GM06990 (cell line): Measurements from ENCODE around the gene NPIPB8.
"Not testable (repeated sequence)": the region's sequence is repeated elsewhere in the genome, so short reads cannot be mapped to it uniquely, and the experiment has no call there.

Experiments
- DNase-seq: peaks from one replicate; pipeline ENCODE4 v3.0.0-alpha.2; 2011; ENCODE audit not compliant: insufficient read length; ENCODE audit errors: extremely low read depth
- H3K27me3 ChIP-seq: replicated peaks from 2 replicates; pipeline ENCODE4 v1.6.0; 2011; ENCODE audit warnings: low read length; ENCODE audit not compliant: control insufficient read depth, insufficient read depth
- H3K36me3 ChIP-seq: 2 replicates; pipeline ENCODE4 v1.5.1; 2011; ENCODE audit warnings: low read length; ENCODE audit not compliant: control insufficient read depth, insufficient read depth
- H3K4me3 ChIP-seq: replicated peaks from 2 replicates; pipeline ENCODE4 v1.5.1; 2011; ENCODE audit warnings: low read depth, mild to moderate bottlenecking, control low read depth, low read length
- CTCF ChIP-seq: IDR thresholded peaks from 2 replicates; pipeline ENCODE4 v1.5.1; 2011; ENCODE audit warnings: low read length, control low read depth, mild to moderate bottlenecking, inconsistent platforms; ENCODE audit not compliant: insufficient read depth, poor library complexity, severe bottlenecking

Gene NPIPB8

GRCh38 chr16:28616636-28617035 lies 21.2 kb upstream of the NPIPB8 start:
- DNase-seq = no peak
- Histone ChIP-seq H3K4me3 (no peak overlapping the region), H3K27me3 (no peaks in the 10 kb centered on the region; the same call in 1 of the 2 replicates), H3K36me3 (no peaks in the 10 kb centered on the region)
- no peak for TF ChIP-seq CTCF

DNA sequence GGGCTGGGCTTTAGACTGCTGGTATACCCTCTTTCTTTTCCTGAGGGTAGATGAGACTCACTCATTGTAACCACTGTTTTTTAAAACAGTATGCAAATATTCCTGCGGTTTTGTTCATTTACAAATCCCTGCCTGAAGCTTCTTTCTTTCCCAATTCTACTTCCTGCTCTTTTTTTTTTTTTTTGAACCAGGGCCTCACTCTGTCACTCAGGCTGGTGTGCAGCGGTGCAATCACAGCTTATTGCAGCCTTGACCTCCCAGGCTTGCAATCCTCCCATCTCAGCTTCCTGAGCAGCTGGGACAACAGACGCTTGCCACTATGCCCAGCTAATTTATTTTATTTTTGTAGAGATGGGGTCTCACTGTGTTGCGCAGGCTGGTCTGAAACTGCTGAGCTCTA lies 20.0 kb upstream of the NPIPB8 start:
- TF ChIP-seq CTCF = no peak
- Histone ChIP-seq H3K36me3 (no peaks in the 10 kb centered on the region), H3K27me3 (no peaks in the 10 kb centered on the region; the same call in 1 of the 2 replicates), H3K4me3 (no peak overlapping the region)
- no peak for DNase-seq

- not testable (repeated sequence) for DNase-seq, H3K36me3 ChIP-seq, H3K27me3 ChIP-seq, H3K4me3 ChIP-seq
These were observed 17.5 kb upstream of the NPIPB8 start for GRCh38 chr16:28620316-28620715.

GRCh38 chr16:28621481-28622155 lies 16.2 kb upstream of the NPIPB8 start:
- no peaks in the 10 kb centered on the region; the same call in 1 of the 2 replicates for H3K27me3 ChIP-seq

DNA sequence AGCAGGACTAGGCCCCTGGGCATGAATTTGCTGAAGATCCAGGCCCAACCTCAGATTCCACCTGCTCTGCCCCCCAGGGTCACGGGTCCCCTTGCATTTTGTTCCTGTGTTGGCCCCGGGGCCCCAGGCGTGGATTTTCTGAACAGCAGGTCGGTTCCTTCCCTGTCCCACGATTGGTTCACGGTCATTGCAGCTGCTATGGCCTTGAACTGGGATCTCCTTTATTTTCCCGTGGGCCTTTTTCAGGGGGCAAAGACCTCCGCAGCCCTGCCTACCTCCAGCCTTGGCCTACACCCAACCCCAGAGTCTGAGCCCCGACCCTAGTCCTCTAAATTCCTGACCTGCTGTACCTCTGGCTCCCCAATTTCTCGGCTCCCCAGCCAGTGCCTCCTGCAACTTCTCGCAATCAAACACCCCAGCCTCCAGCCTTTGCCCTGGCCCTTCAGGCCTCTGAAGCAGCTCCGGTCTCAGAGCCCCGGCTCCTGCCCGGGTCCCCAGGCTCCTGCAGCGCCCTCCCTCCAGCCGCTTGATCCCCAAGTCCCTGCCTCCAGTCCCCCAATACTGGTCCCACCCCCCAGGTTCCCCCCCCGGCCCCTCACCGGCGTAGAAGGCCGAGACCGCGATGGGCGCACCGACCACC lies 15.2 kb upstream of the NPIPB8 start:
- not testable (repeated sequence) for DNase-seq, H3K36me3 ChIP-seq, H3K27me3 ChIP-seq
- peak overlapping the region; percentile 48; the same call in 1 of the 2 replicates for H3K4me3 ChIP-seq

More at GRCh38 chr16:28621481-28622155, 16.2 kb upstream of the NPIPB8 start:
- no peak overlapping the region for H3K4me3 ChIP-seq
- no peaks in the 10 kb centered on the region for H3K36me3 ChIP-seq
- no peak for DNase-seq
- TF ChIP-seq CTCF = no peak

GRCh38 chr16:28623172-28623711 lies 14.6 kb upstream of the NPIPB8 start:
- H3K36me3 ChIP-seq = no peaks in the 10 kb centered on the region
- H3K27me3 ChIP-seq = no peaks in the 10 kb centered on the region
- TF ChIP-seq CTCF = no peak
- peak; percentile 74 for DNase-seq
- peak overlapping the region; percentile 48 for H3K4me3 ChIP-seq

GRCh38 chr16:28630905-28631304 lies 7.0 kb upstream of the NPIPB8 start:
- DNase-seq, H3K27me3 ChIP-seq, H3K4me3 ChIP-seq: not testable (repeated sequence)

GRCh38 chr16:28636093-28636823 lies 1.6 kb upstream of the NPIPB8 start:
- not testable (repeated sequence) for H3K4me3 ChIP-seq, DNase-seq, H3K36me3 ChIP-seq, H3K27me3 ChIP-seq

More at GRCh38 chr16:28630905-28631304, 7.0 kb upstream of the NPIPB8 start:
- not testable (repeated sequence) for H3K36me3 ChIP-seq

DNA sequence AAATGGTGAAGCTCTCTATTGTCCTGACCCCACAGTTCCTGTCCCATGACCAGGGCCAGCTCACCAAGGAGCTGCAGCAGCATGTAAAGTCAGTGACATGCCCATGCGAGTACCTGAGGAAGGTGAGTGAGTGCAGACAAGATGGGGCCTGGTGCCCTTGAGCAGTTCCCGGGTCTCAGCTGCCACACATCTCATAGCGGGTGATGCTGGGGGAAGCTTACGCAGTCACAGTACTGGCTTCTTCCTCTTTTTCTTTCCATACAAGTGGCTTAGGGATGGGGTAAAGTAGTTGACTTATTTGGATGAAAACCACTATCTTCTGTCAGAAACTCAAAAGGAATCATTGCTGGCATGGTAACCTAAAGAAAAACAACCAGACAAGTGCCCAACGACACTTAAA lies 494 bp downstream of the NPIPB8 start:
- H3K27me3 ChIP-seq, DNase-seq, H3K36me3 ChIP-seq, H3K4me3 ChIP-seq: not testable (repeated sequence)
